ENCODE measurements around the gene BRD7. TPM values are rescaled to one million over a fixed set of nuclear protein-coding genes. Genes with fewer than 3 reads are reported as not detected.

Gene BRD7
- total RNA-seq, 4 donors from 2014 or later = 53.1 to 62.0 (median 56.2) TPM

GRCh38 chr16:50272687-50273381 lies 96.0 kb downstream of the BRD7 start:
- TF ChIP-seq CTCF (IDR thresholded peaks at IDR 0.05) = no peak
- Histone ChIP-seq H3K4me1 (peaks cover 6% of the 10 kb centered on the region), H3K27ac (no peak overlapping the region), H3K36me3 (no peaks in the 10 kb centered on the region), H3K27me3 (no peaks in the 10 kb centered on the region), H3K9me3 (no peaks in the 10 kb centered on the region), H3K4me3 (no peak overlapping the region)
- whole genome bisulfite sequencing = 92% methylated on average over 2 of the region's 5 CpGs
- DNase-seq (ENCODE audit: low spot score in 2 of 2) = peak in 1 of 2 donors; percentile 40

- TF ChIP-seq POLR2A (IDR thresholded peaks at IDR 0.05) (no peak), EP300 (IDR thresholded peaks at IDR 0.05) (no peak), CTCF (IDR thresholded peaks at IDR 0.05) (no peak), POLR2AphosphoS5 (IDR thresholded peaks at IDR 0.05) (no peak)
- H3K27ac ChIP-seq = no peak overlapping the region
- H3K4me3 ChIP-seq = no peak overlapping the region
- no peaks in the 10 kb centered on the region for H3K9me3 ChIP-seq
- WGBS = 66% methylated on average over 7 of the region's 7 CpGs
- peak in 1 of 2 donors; percentile 46 for DNase-seq (ENCODE audit: low spot score in 2 of 2)
- no peaks in the 10 kb centered on the region for H3K27me3 ChIP-seq
- H3K36me3 ChIP-seq = no peaks in the 10 kb centered on the region
- peaks cover 9% of the 10 kb centered on the region for H3K4me1 ChIP-seq
These were observed 96.6 kb downstream of the BRD7 start for GRCh38 chr16:50272111-50272571.

GRCh38 chr16:50271148-50272041 lies 97.4 kb downstream of the BRD7 start:
- Histone ChIP-seq H3K4me1 (peaks cover 15% of the 10 kb centered on the region), H3K27me3 (no peaks in the 10 kb centered on the region), H3K36me3 (no peaks in the 10 kb centered on the region), H3K4me3 (no peak overlapping the region), H3K27ac (no peak overlapping the region), H3K9me3 (no peaks in the 10 kb centered on the region)
- TF ChIP-seq CTCF (IDR thresholded peaks at IDR 0.05) = no peak
- no peak for TF ChIP-seq POLR2AphosphoS5 (IDR thresholded peaks at IDR 0.05)
- TF ChIP-seq EP300 (IDR thresholded peaks at IDR 0.05) = no peak
- no peak for TF ChIP-seq POLR2A (IDR thresholded peaks at IDR 0.05)
- WGBS = 91% methylated on average over 12 of the region's 15 CpGs
- DNase-seq (ENCODE audit: low spot score in 2 of 2) = peak in 1 of 2 donors; percentile 54

- no peaks in the 10 kb centered on the region for H3K27me3 ChIP-seq
- no peak overlapping the region for H3K4me3 ChIP-seq
- WGBS = 68% methylated on average over 5 of the region's 13 CpGs
- peak in 1 of 2 donors; percentile 60 for DNase-seq (ENCODE audit: low spot score in 2 of 2)
- no peak overlapping the region for H3K27ac ChIP-seq
- no peaks in the 10 kb centered on the region for H3K36me3 ChIP-seq
- no peaks in the 10 kb centered on the region for H3K9me3 ChIP-seq
- TF ChIP-seq POLR2AphosphoS5 (IDR thresholded peaks at IDR 0.05) = no peak
- TF ChIP-seq EP300 (IDR thresholded peaks at IDR 0.05) = no peak
- no peak for TF ChIP-seq POLR2A (IDR thresholded peaks at IDR 0.05)
- TF ChIP-seq CTCF (IDR thresholded peaks at IDR 0.05) = no peak
- H3K4me1 ChIP-seq = peaks cover 22% of the 10 kb centered on the region
These were observed 98.2 kb downstream of the BRD7 start for GRCh38 chr16:50270510-50271147.
